CD4-positive, CD25-positive, alpha-beta regulatory T cell (primary cell): ENCODE measurements around the gene FAM227B. TPM values are rescaled to one million over a fixed set of nuclear protein-coding genes. Genes with fewer than 3 reads are reported as not detected.
"Not testable (repeated sequence)": the region's sequence is repeated elsewhere in the genome, so short reads cannot be mapped to it uniquely, and the experiment has no call there.

ENCODE experiments used
- ATAC-seq, 2 donors: fragments of 150-1000 bp; cut with Tn5 transposase; one replicate each; pipeline ENCODE4 v1.10.0; 2021; ENCODE audit warnings: low read depth in 2 of 2, moderate number of reproducible peaks in 2 of 2, moderate library complexity in 1 of 2
- DNase-seq, 3 donors: peaks; one replicate each; pipeline versions ENCODE4 v3.0.0 to v3.0.0-alpha.2; 2012 to 2022; ENCODE audit warnings: mixed read lengths in 1 of 3
- H3K27ac ChIP-seq: one replicate; pipeline ENCODE4 v1.7.0; 2013; ENCODE audit warnings: mild to moderate bottlenecking, low read length; ENCODE audit not compliant: insufficient read depth, poor library complexity, severe bottlenecking
- H3K27me3 ChIP-seq: one replicate; pipeline ENCODE4 v1.7.0; 2013; ENCODE audit warnings: low read length; ENCODE audit not compliant: control insufficient read depth, insufficient read depth
- H3K36me3 ChIP-seq: one replicate; pipeline ENCODE4 v1.7.0; 2013; ENCODE audit warnings: mild to moderate bottlenecking, low read length, moderate library complexity; ENCODE audit not compliant: control insufficient read depth, insufficient read depth
- H3K4me1 ChIP-seq: 2 replicates; pipeline ENCODE4 v1.7.0; 2013; ENCODE audit warnings: mild to moderate bottlenecking, low read length; ENCODE audit not compliant: insufficient read depth, control insufficient read depth, poor library complexity, severe bottlenecking
- H3K4me3 ChIP-seq: one replicate; pipeline ENCODE4 v1.7.0; 2013; ENCODE audit warnings: low read depth, mild to moderate bottlenecking, low read length, moderate library complexity
- H3K9me3 ChIP-seq, 2 experiments: 1 replicate in 1 of 2; 2 replicates in 1 of 2; pipeline ENCODE4 v1.7.0; 2013; ENCODE audit warnings: low read length in 2 of 2, mild to moderate bottlenecking in 1 of 2, moderate library complexity in 1 of 2; ENCODE audit not compliant: control insufficient read depth in 2 of 2
- H3K27ac Mint-ChIP-seq, 3 donors: one replicate each; pipeline ENCODE4 v1.8.0; 2020 to 2022; ENCODE audit warnings: mild to moderate bottlenecking in 3 of 3, mixed read lengths in 3 of 3, moderate library complexity in 2 of 3
- H3K27me3 Mint-ChIP-seq: one replicate; pipeline ENCODE4 v1.8.0; 2022; ENCODE audit warnings: mild to moderate bottlenecking, mixed read lengths
- H3K36me3 Mint-ChIP-seq: one replicate; pipeline ENCODE4 v1.8.0; 2020; ENCODE audit warnings: mixed read lengths
- H3K4me1 Mint-ChIP-seq, 4 donors: one replicate each; pipeline ENCODE4 v1.8.0; 2020 to 2022; ENCODE audit warnings: mixed read lengths in 4 of 4, mild to moderate bottlenecking in 1 of 4
- H3K4me3 Mint-ChIP-seq, 4 donors: one replicate each; pipeline ENCODE4 v1.8.0; 2020 to 2022; ENCODE audit warnings: mild to moderate bottlenecking in 4 of 4, mixed read lengths in 4 of 4, moderate library complexity in 3 of 4
- H3K9me3 Mint-ChIP-seq, 7 donors: one replicate each; pipeline ENCODE4 v1.8.0; 2020 to 2022; ENCODE audit warnings: mixed read lengths in 7 of 7, mild to moderate bottlenecking in 3 of 7, moderate library complexity in 2 of 7
- polyA plus RNA-seq, 4 donors: library from polyadenylated mRNA; unstranded; fragments of 300-500 nt; fragmentation: Illumina TruSeq; gene quantifications; one replicate each; pipeline ENCODE4 v1.2.3, GENCODE V29; 2021
- total RNA-seq: library from RNA; stranded (reverse); gene quantifications from one replicate; pipeline ENCODE4 v1.2.3, GENCODE V29; 2022

Gene FAM227B
- total and polyA plus RNA-seq, 5 donors from 2014 or later, result 4.5 to 18.3 (median 15.1) TPM

DNA sequence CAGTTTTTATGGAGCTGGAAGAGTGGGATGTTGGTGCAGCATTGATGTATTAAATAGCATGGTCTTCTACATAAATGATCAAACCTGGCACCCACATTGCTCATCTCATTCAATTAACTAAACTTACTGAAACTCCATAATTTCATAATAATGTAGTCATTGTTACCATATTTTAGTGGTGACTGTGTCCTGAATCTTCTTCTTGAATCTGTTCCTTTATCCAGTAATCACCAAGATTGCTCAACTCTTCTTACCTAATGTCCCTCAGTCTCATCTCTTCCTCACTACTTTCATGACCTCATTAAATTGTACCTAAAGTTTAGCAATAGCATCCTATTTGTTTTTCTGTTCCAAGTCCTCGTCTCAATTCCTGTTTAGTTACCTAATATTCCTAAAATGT, 127.8 kb downstream of the FAM227B start:
- Mint-ChIP-seq H3K36me3 (no peaks in the 10 kb centered on the region), H3K27me3 (peaks cover 20% of the 10 kb centered on the region), H3K9me3 (peaks cover 0 to 4% (median 1%) of the 10 kb centered on the region in 7 donors), H3K27ac (no peak overlapping the region), H3K4me3 (no peak overlapping the region), H3K4me1 (no peaks in the 10 kb centered on the region)
- H3K27ac ChIP-seq, result no peak overlapping the region
- DNase-seq (no peak), ATAC-seq (no peak)
- no peaks in the 10 kb centered on the region for H3K4me1 ChIP-seq
- no peaks in the 10 kb centered on the region for H3K9me3 ChIP-seq
- H3K27me3 ChIP-seq, result no peaks in the 10 kb centered on the region
- H3K36me3 ChIP-seq, result no peaks in the 10 kb centered on the region
- H3K4me3 ChIP-seq, result no peak overlapping the region

GRCh38 chr15:49492151-49492550, 128.5 kb downstream of the FAM227B start:
- H3K4me1 Mint-ChIP-seq, result no peaks in the 10 kb centered on the region
- H3K9me3 ChIP-seq, result no peaks in the 10 kb centered on the region
- H3K27me3 ChIP-seq, result no peaks in the 10 kb centered on the region

DNA sequence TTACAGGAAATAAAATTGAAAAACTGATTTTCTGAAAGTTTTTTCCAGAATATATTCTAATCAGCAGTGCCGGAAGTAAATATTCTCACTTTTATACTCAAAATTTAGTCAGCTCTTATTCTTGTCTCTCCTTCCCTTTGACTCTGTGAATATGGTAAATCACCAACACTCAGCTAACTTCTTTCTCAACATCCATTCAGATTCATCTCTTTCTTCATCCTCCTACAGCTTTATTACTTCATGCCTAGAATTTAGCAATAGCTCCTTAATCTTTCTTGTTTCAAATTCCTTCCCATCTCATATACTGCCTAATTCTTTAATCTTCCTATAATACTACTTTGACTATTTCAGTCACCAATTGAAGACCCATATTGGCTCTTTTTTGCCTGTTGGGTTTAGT, 129.7 kb downstream of the FAM227B start:
- Mint-ChIP-seq H3K4me3 (no peak overlapping the region), H3K9me3 (peaks cover 0 to 3% (median 1%) of the 10 kb centered on the region in 7 donors), H3K4me1 (no peaks in the 10 kb centered on the region), H3K36me3 (no peaks in the 10 kb centered on the region), H3K27ac (peak overlapping the region in 1 of 3 donors; percentile 12), H3K27me3 (peaks cover 14% of the 10 kb centered on the region)
- ATAC-seq (no peak), DNase-seq (no peak)
- no peak overlapping the region for H3K27ac ChIP-seq
- no peaks in the 10 kb centered on the region for H3K4me1 ChIP-seq
- H3K4me3 ChIP-seq, result no peak overlapping the region
- H3K9me3 ChIP-seq, result no peaks in the 10 kb centered on the region
- H3K27me3 ChIP-seq, result no peaks in the 10 kb centered on the region
- no peaks in the 10 kb centered on the region for H3K36me3 ChIP-seq

More at GRCh38 chr15:49492151-49492550, 128.5 kb downstream of the FAM227B start:
- Mint-ChIP-seq H3K9me3 (peaks cover 0 to 4% (median 1%) of the 10 kb centered on the region in 7 donors), H3K4me3 (no peak overlapping the region), H3K27me3 (peaks cover 19% of the 10 kb centered on the region), H3K27ac (no peak overlapping the region), H3K36me3 (no peaks in the 10 kb centered on the region)
- H3K4me1 ChIP-seq, result no peaks in the 10 kb centered on the region
- no peak overlapping the region for H3K4me3 ChIP-seq
- H3K27ac ChIP-seq, result no peak overlapping the region
- DNase-seq (no peak), ATAC-seq (no peak)
- no peaks in the 10 kb centered on the region for H3K36me3 ChIP-seq

GRCh38 chr15:49485401-49485800, 135.2 kb downstream of the FAM227B start:
- H3K36me3 Mint-ChIP-seq, H3K4me3 Mint-ChIP-seq, H3K4me3 ChIP-seq, H3K27ac ChIP-seq, H3K4me1 Mint-ChIP-seq, ATAC-seq, DNase-seq, H3K4me1 ChIP-seq, H3K27me3 Mint-ChIP-seq, H3K27me3 ChIP-seq, H3K9me3 Mint-ChIP-seq, H3K36me3 ChIP-seq, H3K27ac Mint-ChIP-seq, H3K9me3 ChIP-seq: not testable (repeated sequence)

- H3K27me3 Mint-ChIP-seq, H3K4me1 Mint-ChIP-seq, H3K27ac ChIP-seq, H3K36me3 ChIP-seq, H3K4me1 ChIP-seq, H3K27me3 ChIP-seq, H3K36me3 Mint-ChIP-seq, H3K4me3 Mint-ChIP-seq, ATAC-seq, H3K9me3 ChIP-seq, H3K9me3 Mint-ChIP-seq, H3K27ac Mint-ChIP-seq, DNase-seq, H3K4me3 ChIP-seq: not testable (repeated sequence)
These were observed 141.6 kb downstream of the FAM227B start for GRCh38 chr15:49478982-49479381.

GRCh38 chr15:49478021-49478420, 142.6 kb downstream of the FAM227B start:
- H3K27me3 ChIP-seq, DNase-seq, H3K9me3 Mint-ChIP-seq, H3K4me3 Mint-ChIP-seq, H3K27me3 Mint-ChIP-seq, H3K27ac Mint-ChIP-seq, H3K36me3 Mint-ChIP-seq, ATAC-seq, H3K4me1 Mint-ChIP-seq, H3K4me3 ChIP-seq, H3K4me1 ChIP-seq, H3K27ac ChIP-seq, H3K36me3 ChIP-seq, H3K9me3 ChIP-seq: not testable (repeated sequence)

GRCh38 chr15:49473031-49473430, 147.6 kb downstream of the FAM227B start:
- Histone ChIP-seq H3K4me3 (no peak overlapping the region), H3K27ac (no peak overlapping the region), H3K4me1 (no peaks in the 10 kb centered on the region), H3K9me3 (no peaks in the 10 kb centered on the region), H3K27me3 (no peaks in the 10 kb centered on the region), H3K36me3 (no peaks in the 10 kb centered on the region)
- Mint-ChIP-seq H3K36me3 (no peaks in the 10 kb centered on the region), H3K9me3 (no peaks in the 10 kb centered on the region), H3K27ac (no peak overlapping the region), H3K4me1 (peaks cover 0 to 4% (median 4%) of the 10 kb centered on the region in 4 donors), H3K4me3 (no peak overlapping the region), H3K27me3 (no peaks in the 10 kb centered on the region)
- ATAC-seq, result no peak
- no peak for DNase-seq

DNA sequence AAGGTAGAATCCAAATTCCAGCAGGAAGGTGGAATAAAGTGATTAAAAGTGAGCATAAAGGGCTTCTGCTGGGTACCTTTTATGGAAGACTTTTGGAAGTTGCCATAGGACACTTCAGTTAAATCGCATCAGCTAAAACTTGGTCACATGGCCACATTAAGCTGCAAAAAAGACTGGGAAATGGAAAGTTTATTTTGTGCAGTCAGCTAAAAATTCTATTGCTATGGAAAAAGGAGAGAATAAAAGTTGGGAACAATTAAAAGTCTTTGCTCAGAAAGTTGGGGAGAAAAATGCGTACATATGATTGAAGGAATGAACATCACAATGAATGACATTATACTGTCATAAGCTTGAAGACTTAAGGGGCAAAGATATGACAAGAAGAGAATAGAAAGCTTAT, 148.3 kb downstream of the FAM227B start:
- Mint-ChIP-seq H3K9me3 (no peaks in the 10 kb centered on the region), H3K4me3 (no peak overlapping the region), H3K4me1 (peaks cover 0 to 4% (median 4%) of the 10 kb centered on the region in 4 donors), H3K27ac (no peak overlapping the region), H3K27me3 (no peaks in the 10 kb centered on the region), H3K36me3 (no peaks in the 10 kb centered on the region)
- H3K27ac ChIP-seq, result no peak overlapping the region
- H3K9me3 ChIP-seq, result no peaks in the 10 kb centered on the region
- no peak for ATAC-seq
- DNase-seq, result no peak
- H3K27me3 ChIP-seq, result no peaks in the 10 kb centered on the region
- H3K36me3 ChIP-seq, result no peaks in the 10 kb centered on the region
- no peak overlapping the region for H3K4me3 ChIP-seq
- H3K4me1 ChIP-seq, result no peaks in the 10 kb centered on the region
